Mesothelial cell of epicardium (in vitro differentiated cells): ENCODE data around the gene ATP6V1B1. TPM values are rescaled to one million over a fixed set of nuclear protein-coding genes. Genes with fewer than 3 reads are reported as not detected.

Experiments used
- DNase-seq, 2 experiments: peaks; one replicate each; pipeline ENCODE4 v3.0.0; 2021; ENCODE audit warnings: low spot score in 2 of 2; ENCODE audit not compliant: unreplicated experiment in 2 of 2
- H3K27ac Mint-ChIP-seq: 2 replicates; pipeline ENCODE4 v1.8.0; 2021; ENCODE audit warnings: mixed read lengths
- H3K27me3 Mint-ChIP-seq: 2 replicates; pipeline ENCODE4 v1.8.0; 2021; ENCODE audit warnings: low read depth, mixed read lengths
- H3K36me3 Mint-ChIP-seq: 2 replicates; pipeline ENCODE4 v1.8.0; 2021; ENCODE audit warnings: mixed read lengths
- H3K4me1 Mint-ChIP-seq: 2 replicates; pipeline ENCODE4 v1.8.0; 2021; ENCODE audit warnings: mixed read lengths
- H3K4me3 Mint-ChIP-seq: 2 replicates; pipeline ENCODE4 v1.8.0; 2021; ENCODE audit warnings: mild to moderate bottlenecking, moderate library complexity, mixed read lengths
- H3K9me3 Mint-ChIP-seq: 2 replicates; pipeline ENCODE4 v1.8.0; 2021; ENCODE audit warnings: mixed read lengths
- total RNA-seq: library from RNA; stranded (reverse); gene quantifications from 3 replicates; pipeline ENCODE4 v1.2.1, GENCODE V29; 2021
- TF ChIP-seq, protein P1 (sequence below): fragments of 200-600 bp; sonication (generic); IDR thresholded peaks from one replicate; pipeline ENCODE4 v1.5.0; 2021; ENCODE audit warnings: antibody characterized with exemption; ENCODE audit not compliant: unreplicated experiment

ATP6V1B1 gene
- total RNA-seq, 1 donor from 2014 or later = not detected

DNA sequence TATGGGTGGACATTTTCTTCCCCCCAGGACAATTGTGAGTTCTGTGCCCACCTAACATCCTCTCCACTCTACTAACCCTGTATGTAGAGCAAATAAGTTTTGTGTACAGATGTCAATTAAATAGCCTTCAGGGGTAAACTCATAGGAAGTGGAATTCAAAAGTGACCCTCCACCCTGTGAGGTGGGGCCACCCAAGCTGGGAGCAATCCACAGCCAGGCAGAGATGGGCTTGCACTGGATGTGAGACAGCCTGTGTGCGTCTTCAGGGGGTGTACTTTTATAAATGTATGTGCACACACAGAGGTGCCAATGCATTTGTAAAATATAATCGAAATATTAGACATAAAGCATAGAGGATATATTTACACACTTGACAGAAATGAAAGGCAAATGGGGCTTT lies 33.1 kb upstream of the ATP6V1B1 start:
- TF ChIP-seq, protein P1, sequence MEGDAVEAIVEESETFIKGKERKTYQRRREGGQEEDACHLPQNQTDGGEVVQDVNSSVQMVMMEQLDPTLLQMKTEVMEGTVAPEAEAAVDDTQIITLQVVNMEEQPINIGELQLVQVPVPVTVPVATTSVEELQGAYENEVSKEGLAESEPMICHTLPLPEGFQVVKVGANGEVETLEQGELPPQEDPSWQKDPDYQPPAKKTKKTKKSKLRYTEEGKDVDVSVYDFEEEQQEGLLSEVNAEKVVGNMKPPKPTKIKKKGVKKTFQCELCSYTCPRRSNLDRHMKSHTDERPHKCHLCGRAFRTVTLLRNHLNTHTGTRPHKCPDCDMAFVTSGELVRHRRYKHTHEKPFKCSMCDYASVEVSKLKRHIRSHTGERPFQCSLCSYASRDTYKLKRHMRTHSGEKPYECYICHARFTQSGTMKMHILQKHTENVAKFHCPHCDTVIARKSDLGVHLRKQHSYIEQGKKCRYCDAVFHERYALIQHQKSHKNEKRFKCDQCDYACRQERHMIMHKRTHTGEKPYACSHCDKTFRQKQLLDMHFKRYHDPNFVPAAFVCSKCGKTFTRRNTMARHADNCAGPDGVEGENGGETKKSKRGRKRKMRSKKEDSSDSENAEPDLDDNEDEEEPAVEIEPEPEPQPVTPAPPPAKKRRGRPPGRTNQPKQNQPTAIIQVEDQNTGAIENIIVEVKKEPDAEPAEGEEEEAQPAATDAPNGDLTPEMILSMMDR = no peak
- peak overlapping the region; percentile 72 for H3K4me3 Mint-ChIP-seq
- no peak for DNase-seq

DNA sequence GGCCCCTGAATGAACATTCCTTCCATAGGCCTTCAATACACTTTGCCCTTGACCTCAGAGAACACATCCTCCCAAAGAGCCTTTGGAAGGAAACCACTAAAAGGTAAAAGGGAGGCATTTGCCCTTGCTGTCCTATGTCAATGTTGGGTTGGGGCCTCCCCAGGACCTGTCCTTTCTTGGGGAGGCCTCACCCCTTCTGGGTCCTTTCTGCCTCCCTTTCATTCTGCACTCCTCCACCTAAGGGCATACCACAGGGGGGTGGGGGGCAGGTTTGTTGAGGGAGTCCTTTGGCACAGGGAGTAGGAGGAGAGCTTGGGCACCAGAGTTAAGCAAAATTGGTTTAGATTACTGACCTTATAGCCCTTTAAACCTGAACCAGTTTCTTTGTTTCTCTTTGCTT lies 32.5 kb upstream of the ATP6V1B1 start:
- Mint-ChIP-seq H3K27ac (no peak overlapping the region), H3K36me3 (no peaks in the 10 kb centered on the region), H3K4me3 (no peak overlapping the region), H3K27me3 (peaks cover 98% of the 10 kb centered on the region), H3K9me3 (no peaks in the 10 kb centered on the region), H3K4me1 (peaks cover 16% of the 10 kb centered on the region)
- TF ChIP-seq, protein P1 = no peak
- no peak for DNase-seq

More for the DNA sequence above, 33.1 kb upstream of the ATP6V1B1 start:
- H3K4me1 Mint-ChIP-seq = peaks cover 16% of the 10 kb centered on the region
- peaks cover 99% of the 10 kb centered on the region for H3K27me3 Mint-ChIP-seq
- H3K36me3 Mint-ChIP-seq = no peaks in the 10 kb centered on the region
- H3K27ac Mint-ChIP-seq = no peak overlapping the region
- H3K9me3 Mint-ChIP-seq = no peaks in the 10 kb centered on the region

DNA sequence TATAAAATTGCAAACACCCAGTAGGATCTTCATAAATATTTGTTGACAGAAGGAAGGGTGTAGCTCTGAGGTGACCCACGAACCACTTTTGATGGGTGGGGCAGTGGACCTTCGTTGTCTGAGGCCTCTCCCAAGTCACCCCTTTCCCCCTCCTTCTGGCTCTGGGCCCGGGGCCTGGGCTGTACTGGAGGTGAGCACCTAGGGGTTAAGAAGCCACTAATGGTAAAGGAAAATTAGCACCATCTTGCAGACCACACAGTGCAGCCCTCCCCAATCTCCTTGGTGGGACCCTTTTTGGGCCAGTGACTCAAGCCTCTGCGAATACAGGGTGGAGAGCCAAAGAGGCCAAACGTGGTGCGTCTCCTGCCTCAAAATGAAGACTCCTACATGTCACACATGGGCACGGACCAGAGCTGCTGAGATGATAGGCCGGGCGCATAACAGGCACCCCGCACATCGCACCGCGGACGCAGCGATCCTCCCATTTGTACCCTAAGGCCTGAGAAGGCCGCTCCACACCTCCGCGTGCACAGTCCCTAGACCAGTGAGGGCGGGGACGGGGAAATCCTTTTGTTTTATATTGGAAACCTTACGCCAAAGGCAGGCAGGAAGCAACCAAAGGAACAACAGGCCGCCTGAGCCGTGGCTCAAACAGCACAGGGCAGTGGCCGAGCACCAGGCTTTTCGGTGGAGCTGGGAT lies 31.9 kb upstream of the ATP6V1B1 start:
- H3K27ac Mint-ChIP-seq = no peak overlapping the region
- DNase-seq = no peak
- no peaks in the 10 kb centered on the region for H3K36me3 Mint-ChIP-seq
- no peaks in the 10 kb centered on the region for H3K9me3 Mint-ChIP-seq
- H3K27me3 Mint-ChIP-seq = peaks cover 98% of the 10 kb centered on the region
- no peak overlapping the region for H3K4me3 Mint-ChIP-seq
- H3K4me1 Mint-ChIP-seq = peaks cover 16% of the 10 kb centered on the region
- TF ChIP-seq, protein P1 = no peak

DNA sequence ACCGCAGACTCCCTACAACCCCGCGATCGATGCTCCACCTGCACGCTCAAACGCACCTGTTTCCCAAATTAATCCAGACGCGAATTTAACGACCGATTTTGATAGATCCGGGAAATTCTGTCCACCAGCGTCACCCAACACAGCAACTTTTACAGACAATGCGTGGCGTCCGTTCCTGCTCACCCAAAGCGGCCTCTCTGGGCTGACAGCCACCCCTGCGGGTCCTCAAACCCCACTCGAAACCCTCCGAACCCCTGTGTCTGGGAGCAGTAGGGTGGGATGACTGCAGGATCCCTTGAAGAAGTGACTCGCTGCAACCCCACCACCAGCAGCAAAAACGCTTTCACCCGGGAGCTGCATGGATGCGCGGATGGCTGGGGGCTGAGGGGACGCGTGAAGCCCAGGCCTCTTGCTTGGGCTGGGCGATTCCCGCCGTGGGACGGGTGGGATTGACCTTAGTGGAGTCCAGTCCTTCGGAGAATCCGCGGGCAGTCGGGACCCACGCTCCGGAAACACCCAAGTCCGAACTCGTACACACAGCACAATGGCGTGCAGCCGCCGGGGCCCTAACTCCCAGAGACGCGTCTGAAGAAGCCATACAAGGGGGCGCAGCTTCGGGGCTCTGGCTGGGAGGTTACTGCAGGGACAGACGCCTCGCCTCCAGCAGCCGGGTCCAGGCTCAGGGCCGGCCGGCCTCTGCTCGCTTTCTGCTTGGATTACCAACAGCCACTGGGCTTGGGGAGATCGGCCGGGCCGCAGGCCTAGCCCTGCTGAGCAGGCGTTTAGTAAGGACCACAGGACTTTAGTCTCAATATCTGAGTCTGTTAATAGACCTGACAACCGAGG lies 31.1 kb upstream of the ATP6V1B1 start:
- no peak overlapping the region for H3K27ac Mint-ChIP-seq
- DNase-seq = no peak
- peaks cover 96% of the 10 kb centered on the region for H3K27me3 Mint-ChIP-seq
- peaks cover 16% of the 10 kb centered on the region for H3K4me1 Mint-ChIP-seq
- no peaks in the 10 kb centered on the region for H3K36me3 Mint-ChIP-seq
- TF ChIP-seq, protein P1 = no peak
- no peaks in the 10 kb centered on the region for H3K9me3 Mint-ChIP-seq
- no peak overlapping the region for H3K4me3 Mint-ChIP-seq

DNA sequence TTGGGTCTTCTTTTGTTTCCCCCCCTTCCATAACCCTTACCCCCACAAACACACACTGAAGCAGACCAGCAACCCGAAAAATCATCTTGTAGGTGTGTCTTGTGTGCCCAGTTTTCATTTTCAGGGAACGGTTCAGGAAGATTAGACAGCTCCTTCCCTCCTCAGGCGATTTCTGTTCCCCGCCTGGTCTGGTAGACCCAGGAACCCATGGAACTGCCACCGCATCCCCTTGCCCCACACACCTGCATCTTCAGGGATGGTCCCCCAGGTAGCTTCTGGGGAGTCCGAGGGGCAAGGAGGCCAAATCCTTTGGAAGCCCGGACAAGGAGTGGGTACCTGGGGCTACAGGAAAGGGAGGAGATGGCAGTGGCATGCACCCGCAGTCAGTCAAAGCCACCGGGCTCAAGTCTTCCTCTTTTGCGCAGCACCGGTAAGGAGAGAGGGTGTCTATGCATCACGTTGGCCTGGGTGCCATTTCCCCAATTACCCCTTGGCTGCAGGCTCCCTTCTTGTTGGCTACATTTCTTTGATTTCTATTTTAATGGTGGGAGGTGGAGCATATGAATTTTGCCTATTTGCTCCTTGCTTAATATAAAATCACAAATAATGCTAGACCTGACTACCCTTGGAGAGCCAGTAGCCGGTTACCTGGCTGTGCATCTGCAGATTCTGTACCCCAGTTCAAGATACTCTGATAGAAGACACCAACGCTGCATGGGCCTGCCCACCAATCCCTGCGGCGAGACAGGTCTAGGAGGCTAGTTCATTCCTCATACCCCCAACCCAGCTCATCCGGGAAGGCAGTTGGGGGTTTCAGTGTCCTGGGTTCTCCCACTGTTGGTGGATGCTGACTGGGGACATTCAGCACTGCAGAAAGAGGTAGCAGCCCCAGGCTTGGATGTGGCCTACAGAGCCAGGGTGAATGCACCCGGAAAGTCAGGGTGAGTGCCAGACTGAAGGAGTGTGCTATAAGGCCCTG lies 30.0 kb upstream of the ATP6V1B1 start:
- Mint-ChIP-seq H3K27ac (no peak overlapping the region), H3K9me3 (no peaks in the 10 kb centered on the region), H3K36me3 (no peaks in the 10 kb centered on the region), H3K4me3 (no peak overlapping the region), H3K4me1 (peaks cover 13% of the 10 kb centered on the region), H3K27me3 (peaks cover 97% of the 10 kb centered on the region)
- TF ChIP-seq, protein P1 = no peak
- DNase-seq = no peak
